HG03103 (cell line): Measurements from ENCODE around the gene RNU1-4.
"Not testable (repeated sequence)": the region's sequence is repeated elsewhere in the genome, so short reads cannot be mapped to it uniquely, and the experiment has no call there.

Experiments used
- ATAC-seq: cut with Tn5 transposase; IDR thresholded peaks from one replicate; pipeline ENCODE4 v1.9.1; 2021; ENCODE audit warnings: low read depth; ENCODE audit not compliant: unreplicated experiment

RNU1-4 gene

DNA sequence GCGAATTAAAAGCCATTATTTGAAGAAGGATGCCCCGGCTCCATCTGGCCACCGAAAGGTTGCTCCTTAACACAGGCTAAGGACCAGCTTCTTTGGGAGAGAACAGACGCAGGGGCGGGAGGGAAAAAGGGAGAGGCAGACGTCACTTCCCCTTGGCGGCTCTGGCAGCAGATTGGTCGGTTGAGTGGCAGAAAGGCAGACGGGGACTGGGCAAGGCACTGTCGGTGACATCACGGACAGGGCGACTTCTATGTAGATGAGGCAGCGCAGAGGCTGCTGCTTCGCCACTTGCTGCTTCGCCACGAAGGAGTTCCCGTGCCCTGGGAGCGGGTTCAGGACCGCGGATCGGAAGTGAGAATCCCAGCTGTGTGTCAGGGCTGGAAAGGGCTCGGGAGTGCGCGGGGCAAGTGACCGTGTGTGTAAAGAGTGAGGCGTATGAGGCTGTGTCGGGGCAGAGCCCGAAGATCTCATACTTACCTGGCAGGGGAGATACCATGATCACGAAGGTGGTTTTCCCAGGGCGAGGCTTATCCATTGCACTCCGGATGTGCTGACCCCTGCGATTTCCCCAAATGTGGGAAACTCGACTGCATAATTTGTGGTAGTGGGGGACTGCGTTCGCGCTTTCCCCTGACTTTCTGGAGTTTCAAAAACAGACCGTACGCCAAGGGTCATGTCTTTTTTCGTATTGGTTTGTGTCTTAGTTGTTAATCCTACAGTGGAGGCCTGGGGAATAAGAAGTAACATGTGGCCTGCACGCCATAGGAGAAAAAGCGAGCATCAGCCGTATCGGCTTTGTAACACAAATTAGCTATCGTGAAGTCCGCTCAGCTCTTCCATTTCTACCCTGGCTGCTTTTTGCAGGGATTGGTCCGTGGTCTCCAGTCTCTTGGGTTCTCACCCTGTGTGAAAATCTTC lies at the start of gene RNU1-4:
RNU1-4 (plus strand) TSS at position 470 of the 918 bp plus-strand sequence.
- not testable (repeated sequence) for ATAC-seq

DNA sequence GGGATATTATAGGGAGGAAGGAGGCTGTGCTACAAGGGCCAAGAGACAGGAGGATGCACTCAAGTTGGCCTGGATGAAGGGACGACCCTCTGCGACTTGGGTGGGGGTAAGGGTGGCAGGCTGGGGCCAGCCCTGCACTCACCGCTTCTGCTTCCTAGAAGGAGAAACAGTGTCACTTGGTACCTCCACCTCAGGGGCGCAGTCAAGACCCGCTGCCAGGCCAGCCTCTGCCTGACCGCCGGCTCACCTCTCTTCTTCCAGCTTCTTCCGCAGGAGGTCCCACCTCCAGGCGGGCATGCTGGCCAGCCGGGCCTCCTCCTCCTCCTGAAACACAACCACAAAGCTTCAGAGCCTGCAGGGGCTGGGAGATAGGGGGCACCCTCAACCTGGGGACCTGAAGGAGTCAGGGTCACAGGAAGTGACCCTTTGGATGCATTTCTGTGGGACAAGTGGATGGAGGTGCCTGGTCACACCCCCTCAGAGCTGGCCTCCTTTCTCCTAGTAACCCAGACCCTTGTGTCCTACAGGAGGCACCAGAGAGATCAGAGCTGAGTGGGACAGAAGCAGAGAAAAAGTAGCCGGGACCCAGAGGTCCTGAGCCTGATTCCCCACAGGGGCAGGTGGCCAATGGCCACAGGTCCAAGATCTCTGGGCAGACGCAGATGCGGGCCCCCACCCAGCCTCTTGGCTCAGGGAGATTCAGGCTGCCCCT lies 49.2 kb upstream of the RNU1-4 start:
- not testable (repeated sequence) for ATAC-seq

DNA sequence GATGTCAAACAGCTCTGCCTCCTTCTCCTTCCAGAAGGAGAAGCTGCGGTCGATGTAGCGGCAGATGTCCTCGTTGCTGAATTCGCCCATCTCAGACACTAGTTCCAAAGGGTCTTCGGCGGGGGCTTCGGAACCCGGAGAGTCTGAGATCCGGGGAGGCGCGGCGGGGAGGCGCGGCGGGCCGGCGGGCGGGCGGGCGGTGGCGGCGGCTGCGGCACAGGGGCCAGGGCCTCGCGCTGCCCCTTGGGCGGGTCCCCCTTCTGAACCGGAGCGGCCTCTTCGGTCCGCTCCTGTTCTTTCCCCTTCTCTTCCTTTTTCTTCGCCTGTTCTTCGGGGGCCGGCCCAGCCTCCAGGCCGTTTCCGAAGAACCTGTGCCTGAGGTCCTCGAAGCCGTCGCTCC lies 48.0 kb upstream of the RNU1-4 start:
- not testable (repeated sequence) for ATAC-seq

DNA sequence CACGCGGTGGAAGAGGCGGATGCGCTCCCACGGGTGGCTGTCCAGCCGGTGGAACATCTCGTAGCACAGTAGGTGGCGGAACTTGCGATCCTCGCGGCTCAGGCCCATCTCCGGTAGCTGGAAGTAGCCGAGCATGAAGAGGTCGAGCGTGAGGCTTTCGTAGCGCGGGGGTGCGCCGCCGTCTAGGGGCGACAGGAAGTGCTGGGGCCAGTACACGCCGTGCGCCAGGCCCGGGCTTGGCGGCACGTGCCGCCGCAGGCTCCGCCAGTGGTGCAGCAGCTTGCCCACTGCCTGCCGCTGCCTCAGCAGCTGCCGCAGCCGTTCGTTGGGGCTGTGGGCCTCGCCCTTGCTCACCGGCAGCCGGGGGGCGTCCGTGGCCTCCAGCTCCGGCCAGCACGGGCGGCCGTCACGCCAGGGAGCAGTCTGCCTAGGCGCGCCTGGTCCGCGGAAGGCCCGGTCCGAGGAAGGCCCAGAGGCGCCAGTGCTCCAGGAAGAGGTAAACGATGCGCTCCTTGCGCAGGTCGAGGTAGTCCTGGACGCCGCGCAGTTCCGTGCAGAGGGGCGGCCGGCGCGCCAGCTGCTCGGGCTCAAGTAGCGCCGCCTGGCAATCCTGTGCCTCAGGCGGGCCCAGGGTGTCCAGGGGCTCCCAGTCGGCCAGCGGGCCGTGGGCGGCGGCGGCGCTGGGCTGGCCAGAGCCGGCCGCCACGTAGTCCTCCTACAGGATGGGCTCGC lies 47.4 kb upstream of the RNU1-4 start:
- ATAC-seq: not testable (repeated sequence)

DNA sequence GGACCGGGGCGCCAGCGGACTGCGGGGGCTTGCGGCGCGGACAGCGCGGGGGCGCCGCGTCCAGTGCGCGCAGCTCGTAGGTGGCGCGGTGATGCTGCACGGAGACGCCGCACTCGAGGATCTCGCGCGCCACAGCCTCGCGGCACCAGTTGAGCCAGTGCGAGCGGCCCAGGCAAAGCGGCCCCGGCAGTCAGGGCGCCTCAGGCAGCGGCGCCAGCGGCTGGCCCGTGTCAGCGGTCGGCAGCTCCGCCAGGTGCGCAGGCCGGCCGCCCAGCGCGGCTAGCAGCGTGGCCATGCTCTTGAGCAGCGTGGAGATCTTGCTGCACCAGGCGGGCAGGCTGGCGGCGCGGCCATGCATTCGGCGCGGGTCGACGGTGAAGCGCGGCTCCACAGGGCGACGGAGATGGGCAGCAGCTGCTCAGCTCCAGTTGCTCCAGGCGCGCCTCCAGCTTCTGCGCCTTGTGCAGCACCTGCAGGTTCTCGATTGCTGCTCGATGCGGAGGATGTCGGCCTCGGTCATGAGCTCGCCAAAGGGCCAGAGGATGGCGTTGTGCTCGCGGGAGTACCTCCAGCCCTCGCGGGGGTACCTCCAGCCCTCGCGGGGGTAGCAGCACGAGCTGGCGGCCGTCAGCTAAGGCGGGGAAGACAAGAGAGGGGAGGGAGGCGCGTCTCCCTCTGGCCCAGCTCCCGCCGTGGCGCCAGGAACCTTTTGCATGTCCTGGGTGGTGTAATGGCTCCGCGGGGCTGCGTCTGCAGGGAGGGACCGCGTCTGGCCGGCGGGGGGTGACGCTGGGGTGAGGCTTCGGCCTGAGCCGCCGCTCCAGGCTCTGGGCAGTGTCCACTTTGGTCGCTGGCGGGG lies 46.6 kb upstream of the RNU1-4 start:
- ATAC-seq: not testable (repeated sequence)

DNA sequence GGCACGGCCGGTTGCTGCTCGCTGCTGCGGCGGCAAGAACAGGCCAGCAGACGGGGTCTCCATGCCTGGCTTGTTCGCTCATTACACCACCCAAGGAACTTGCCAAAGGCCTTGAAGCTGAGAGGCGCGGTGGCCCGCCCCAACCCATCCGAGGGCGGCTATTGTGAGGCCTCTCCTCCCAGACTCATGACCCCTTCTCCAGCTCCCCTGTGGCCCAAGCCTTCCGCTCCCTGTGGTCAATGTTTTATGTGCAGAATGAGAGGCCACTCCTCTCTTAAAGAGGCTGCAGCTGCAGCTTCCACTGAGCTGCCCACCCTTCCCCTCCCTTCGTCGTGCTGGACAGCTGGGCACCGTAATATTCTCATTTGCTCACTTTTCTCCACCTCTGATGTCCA lies 46.0 kb upstream of the RNU1-4 start:
- not testable (repeated sequence) for ATAC-seq

DNA sequence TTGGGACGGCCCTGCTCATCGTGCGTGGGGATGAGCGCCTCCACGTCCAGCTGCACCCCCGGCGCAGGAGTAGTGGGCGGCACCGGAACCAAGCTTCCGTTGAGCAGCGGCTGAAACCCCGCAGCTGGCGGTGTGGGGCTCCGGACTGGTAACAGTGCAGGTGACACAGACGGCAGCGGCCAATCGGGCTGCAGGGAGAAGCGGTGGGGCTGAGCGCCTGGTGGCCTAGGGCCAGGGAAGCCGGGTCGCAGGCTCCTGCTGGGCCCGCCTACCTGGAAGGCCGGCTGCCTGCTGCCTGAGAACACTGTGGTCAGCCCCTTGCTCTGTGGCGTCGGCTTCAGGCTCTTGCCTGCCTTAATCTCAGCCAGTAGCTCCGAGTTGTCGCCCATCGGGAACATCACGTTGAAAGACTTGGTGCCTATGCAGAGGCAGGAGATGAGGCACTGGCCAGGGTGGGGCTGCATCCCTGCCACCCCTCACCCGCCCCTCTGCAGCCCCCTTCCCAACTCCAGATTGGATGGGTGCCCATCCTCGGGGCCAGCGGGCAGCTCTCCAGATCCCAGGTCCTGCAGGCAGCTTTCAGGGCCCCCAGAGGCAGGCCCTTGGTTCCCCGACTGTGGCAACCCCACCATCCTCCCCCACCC lies 43.7 kb upstream of the RNU1-4 start:
- ATAC-seq: not testable (repeated sequence)

DNA sequence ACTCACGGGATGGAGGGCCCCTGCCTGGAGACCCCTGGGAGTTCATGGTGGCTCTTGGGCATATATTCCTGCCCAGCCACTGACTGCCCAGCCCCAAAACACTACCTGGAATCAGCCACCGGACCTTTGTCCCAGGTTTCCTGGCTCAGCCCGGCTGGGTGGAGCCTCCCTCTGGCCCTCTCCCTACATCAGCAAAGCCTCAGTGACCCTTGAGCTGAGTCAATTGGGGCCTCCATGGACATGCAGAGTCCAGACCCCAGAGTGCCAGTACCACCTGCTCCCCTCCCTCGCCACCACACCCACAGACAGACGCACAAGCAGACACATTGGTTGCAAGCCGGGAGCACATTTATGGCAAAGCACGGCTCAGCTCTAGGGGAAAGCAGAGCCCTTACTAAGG lies 43.2 kb upstream of the RNU1-4 start:
- ATAC-seq: not testable (repeated sequence)

DNA sequence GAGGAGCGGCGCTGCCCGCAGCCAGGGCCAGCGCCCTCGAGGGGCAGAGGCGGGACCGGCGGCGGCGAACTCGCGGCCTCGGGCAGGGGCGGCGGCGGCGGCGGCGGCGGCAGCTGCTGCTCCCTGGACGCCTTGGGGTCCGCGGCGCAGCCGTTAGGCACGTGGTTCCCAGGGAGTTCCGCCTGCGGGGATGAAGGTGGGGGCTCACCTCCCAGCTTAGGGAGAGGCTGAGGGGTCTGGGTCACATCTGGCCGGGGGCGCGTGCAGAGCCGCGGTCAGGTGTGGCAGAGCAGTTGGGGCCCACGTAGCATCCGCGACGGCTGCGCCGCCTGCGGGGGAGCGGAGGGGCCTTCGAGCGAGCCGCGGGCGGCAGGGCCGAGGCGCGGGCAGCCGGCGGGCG lies 40.9 kb upstream of the RNU1-4 start:
- ATAC-seq: not testable (repeated sequence)

DNA sequence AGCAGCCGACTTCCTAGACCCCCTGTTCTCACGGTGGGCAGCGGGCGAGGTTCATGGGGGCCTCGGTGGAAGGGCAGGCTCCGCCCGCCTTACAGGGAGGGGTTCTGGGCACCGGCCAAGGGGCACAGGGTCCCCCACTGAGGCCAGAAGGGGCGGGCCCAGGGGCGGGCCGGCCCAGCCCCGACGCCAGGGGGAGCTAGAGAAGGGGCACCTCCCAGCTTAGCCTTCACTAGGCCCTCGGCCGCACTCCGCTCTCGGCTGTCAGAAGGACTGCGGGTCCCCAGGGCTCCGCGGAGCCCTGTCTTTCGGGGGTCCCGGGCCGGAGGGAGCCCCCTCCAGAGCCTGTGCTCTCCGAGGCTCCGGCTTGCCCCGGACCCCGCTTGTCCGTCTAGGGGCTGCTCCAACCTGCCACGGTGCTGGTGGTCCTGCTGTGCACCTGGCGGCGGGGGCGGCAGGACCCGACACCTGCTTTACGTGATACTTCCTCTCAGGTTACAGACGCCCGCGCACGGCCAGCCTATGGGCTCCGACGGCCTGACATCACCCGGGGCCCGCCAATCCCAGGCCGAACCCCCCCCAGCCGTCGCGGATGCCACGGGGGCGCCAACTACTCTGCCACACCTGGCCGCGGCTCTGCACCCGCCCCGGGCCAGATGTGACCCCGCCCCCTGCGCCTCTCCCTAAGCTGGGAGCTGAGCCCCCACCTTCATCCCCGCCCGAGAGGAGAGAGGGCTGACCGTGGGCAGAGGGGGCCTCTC lies 40.0 kb upstream of the RNU1-4 start:
- not testable (repeated sequence) for ATAC-seq

DNA sequence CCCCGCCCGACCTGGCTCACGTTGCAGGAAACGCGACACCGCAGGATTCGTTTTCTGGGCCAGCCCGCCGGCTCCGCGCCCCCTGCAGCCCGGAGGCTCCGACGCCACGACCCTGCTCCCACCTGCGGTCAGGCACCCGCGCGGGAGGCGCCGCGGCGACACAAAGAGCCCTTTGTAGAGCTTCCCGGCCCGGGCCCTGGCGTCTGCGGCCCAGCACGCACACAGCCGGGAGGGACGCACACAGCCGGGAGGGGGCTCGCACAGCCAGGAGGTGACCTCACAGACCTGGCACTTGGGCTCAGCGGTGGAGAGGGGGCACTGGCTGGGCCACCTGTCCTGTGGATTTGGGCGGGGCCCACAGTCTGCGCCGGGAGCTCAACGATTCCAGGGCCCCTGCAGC lies 39.1 kb upstream of the RNU1-4 start:
- not testable (repeated sequence) for ATAC-seq

DNA sequence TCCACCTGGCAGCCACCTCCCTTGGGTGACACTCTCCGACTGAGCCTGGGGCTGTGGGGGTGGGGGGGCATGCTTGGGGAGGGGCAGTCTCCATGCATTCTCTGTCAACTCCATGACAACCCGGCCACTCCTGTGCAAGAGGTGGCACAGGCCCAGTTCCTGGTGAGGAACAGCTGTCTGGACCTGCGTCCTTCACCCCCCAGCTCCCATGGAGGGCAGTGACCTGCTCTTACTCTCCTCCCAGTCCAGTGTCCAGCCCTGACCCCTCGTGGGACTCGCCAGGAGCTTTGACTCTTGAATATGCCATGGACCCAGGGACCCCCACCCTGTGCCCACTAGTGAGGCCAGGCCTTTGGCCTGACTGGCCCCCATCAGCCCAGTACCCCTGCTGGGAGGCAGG lies 38.0 kb upstream of the RNU1-4 start:
- not testable (repeated sequence) for ATAC-seq

DNA sequence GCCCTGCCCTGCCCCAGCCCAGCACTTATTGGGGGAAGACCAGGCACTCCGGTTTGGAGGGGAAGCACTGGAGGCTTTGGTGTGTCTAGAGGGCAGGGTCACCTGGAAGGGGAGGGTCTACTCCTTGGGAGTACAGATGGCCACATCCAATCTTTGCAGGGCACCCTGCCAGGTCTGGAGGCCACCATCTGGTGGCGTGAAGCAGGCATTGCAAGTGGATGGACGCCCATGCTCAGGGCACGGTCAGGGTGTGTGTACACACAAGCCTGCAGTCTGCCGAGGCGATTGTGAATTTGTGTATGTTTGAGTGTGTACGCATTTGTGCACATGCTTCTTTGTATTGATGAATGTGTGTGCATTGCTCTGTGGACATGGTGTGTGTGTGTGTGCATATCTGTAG lies 37.2 kb upstream of the RNU1-4 start:
- ATAC-seq: not testable (repeated sequence)

DNA sequence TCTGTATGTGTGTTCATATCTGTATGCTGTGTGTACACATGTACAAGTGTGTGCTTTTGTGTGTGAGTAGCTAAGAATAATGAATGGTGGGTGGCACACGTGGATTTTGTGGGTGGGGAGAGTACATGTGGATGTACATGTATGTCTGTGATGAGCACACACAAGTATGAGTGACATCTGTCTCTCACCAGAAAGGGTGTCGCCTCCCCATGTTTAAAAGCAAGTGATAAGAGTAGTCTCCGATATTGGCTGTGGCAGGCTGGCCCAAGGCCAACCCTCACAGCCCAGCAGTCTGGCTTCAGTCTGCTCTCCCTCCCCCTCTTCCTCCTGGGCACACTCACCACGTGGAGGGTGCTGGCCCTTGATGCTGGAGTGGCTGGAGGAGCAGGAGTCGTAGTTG lies 36.7 kb upstream of the RNU1-4 start:
- ATAC-seq: not testable (repeated sequence)

DNA sequence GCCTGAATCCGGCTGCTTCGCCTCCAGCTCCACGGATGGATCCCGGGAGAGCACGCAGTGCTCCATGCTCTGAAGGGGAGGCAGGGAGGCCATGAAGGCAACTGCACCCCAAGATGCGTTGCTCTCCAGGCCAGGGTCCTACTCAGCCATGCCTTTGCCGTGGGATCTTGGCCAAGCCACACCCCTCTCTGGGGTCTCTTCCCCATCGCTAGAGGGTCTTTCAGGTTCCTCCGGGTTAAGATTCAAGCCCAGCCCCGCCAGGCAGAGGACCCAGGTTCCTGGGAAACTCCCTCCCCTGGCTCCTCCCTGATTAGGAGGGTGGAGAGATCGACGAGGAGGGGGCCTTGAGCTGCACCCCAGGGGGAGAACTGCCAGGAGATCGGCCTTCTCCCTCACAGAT lies 36.2 kb upstream of the RNU1-4 start:
- ATAC-seq: not testable (repeated sequence)

DNA sequence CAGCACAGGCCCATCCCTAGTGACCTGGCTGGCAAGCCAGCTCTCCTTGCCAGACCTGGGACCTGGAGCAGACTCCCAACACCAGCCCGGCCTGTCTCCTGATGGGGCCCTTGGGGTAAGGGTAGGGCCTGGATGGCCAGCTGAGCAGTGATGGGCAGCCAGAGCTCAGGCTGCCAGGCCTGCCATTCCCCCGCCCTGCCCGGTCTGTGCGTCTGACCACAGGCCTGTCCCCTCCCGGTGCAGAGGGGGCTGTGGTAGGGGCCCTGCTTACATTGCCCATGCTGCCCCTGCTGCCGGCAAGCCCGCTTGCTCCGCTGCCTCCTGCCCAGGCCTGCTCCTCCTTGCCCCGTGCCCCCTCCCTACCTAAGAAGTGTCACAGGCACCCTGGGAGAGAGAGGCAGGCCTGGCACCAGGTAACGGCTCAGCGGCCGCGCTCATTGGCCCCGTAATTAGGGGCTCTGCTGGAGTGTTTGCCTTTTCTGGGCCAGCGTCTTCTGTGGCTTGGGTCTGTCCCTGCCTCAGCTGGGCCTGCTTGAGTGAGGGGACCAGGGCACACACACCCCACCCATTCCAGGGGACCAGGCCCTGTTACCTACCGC lies 35.7 kb upstream of the RNU1-4 start:
- not testable (repeated sequence) for ATAC-seq

DNA sequence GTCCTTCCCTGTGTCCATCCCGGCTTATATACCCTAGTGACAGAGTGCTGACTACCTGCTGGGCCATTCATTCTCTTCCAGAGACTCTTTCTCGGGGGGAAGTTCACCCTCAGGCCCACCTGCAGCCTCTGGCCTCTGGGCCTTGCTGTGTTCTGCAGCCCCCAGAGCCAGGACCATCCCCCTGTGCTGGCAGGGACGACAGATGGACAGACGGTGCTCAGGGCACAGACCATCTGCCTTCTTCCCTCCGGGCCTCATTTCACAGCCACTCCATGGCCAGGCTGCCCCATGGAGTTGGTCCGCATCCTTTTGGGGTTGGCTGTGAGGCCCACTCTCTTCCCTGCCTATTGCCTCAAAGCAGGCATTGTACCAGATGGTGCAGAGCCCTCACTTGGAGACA lies 34.0 kb upstream of the RNU1-4 start:
- ATAC-seq: not testable (repeated sequence)
